CD8-positive, alpha-beta memory T cell (primary cell): ENCODE results near the gene CEP95. TPM values are rescaled to one million over a fixed set of nuclear protein-coding genes. Genes with fewer than 3 reads are reported as not detected.
"Not testable (repeated sequence)": the region's sequence is repeated elsewhere in the genome, so short reads cannot be mapped to it uniquely, and the experiment has no call there.

Experiments
- CTCF ChIA-PET: fragments of 350-600 bp; sonication (Branson Sonifier 250); formaldehyde crosslinking; loops from one replicate; lab custom pipeline; 2021; ENCODE audit warnings: antibody characterized with exemption; lab: Charles Lee
- POLR2A ChIA-PET: fragments of 350-600 bp; sonication (Branson Sonifier 250); formaldehyde crosslinking; loops from one replicate; lab custom pipeline; 2021; ENCODE audit warnings: antibody characterized with exemption; lab: Charles Lee
- DNase-seq, 5 donors: peaks; one replicate each; pipeline versions ENCODE4 v3.0.0 to v3.0.0-alpha.2; 2020 to 2022; ENCODE audit warnings: mixed read lengths in 1 of 5
- H3K27ac ChIP-seq: one replicate; pipeline ENCODE4 v1.7.0; 2013; ENCODE audit warnings: low read depth, mild to moderate bottlenecking, low read length, moderate library complexity
- H3K27me3 ChIP-seq: 2 replicates; pipeline ENCODE4 v1.7.0; 2013; ENCODE audit warnings: low read length, mild to moderate bottlenecking; ENCODE audit not compliant: insufficient read depth, poor library complexity, severe bottlenecking
- H3K36me3 ChIP-seq: 2 replicates; pipeline ENCODE4 v1.7.0; 2013; ENCODE audit warnings: mild to moderate bottlenecking, low read length, moderate library complexity; ENCODE audit not compliant: insufficient read depth
- H3K4me1 ChIP-seq: 2 replicates; pipeline ENCODE4 v1.7.0; 2013; ENCODE audit warnings: mild to moderate bottlenecking, low read length, moderate library complexity; ENCODE audit not compliant: insufficient read depth
- H3K4me3 ChIP-seq: 2 replicates; pipeline ENCODE4 v1.7.0; 2013; ENCODE audit warnings: mild to moderate bottlenecking, low read length
- H3K9me3 ChIP-seq: 2 replicates; pipeline ENCODE4 v1.7.0; 2013; ENCODE audit warnings: mild to moderate bottlenecking, low read length
- H3K27ac Mint-ChIP-seq, 8 donors: one replicate each; pipeline ENCODE4 v1.8.0; 2020 to 2021; ENCODE audit warnings: mixed read lengths in 8 of 8, mild to moderate bottlenecking in 6 of 8, inconsistent platforms in 3 of 8, moderate library complexity in 3 of 8
- H3K27me3 Mint-ChIP-seq, 2 donors: one replicate each; pipeline ENCODE4 v1.8.0; 2020 to 2021; ENCODE audit warnings: mixed read lengths in 2 of 2, mild to moderate bottlenecking in 1 of 2, moderate library complexity in 1 of 2
- H3K36me3 Mint-ChIP-seq, 3 donors: one replicate each; pipeline ENCODE4 v1.8.0; 2020 to 2021; ENCODE audit warnings: mixed read lengths in 3 of 3, inconsistent platforms in 1 of 3, mild to moderate bottlenecking in 1 of 3
- H3K4me1 Mint-ChIP-seq, 3 donors: one replicate each; pipeline ENCODE4 v1.8.0; 2020 to 2021; ENCODE audit warnings: mixed read lengths in 3 of 3, inconsistent platforms in 1 of 3, mild to moderate bottlenecking in 1 of 3
- H3K4me3 Mint-ChIP-seq, 7 donors: one replicate each; pipeline ENCODE4 v1.8.0; 2020 to 2021; ENCODE audit warnings: mixed read lengths in 7 of 7, mild to moderate bottlenecking in 6 of 7, moderate library complexity in 4 of 7, inconsistent platforms in 2 of 7
- H3K9me3 Mint-ChIP-seq, 5 donors: one replicate each; pipeline ENCODE4 v1.8.0; 2020 to 2022; ENCODE audit warnings: mixed read lengths in 5 of 5, mild to moderate bottlenecking in 3 of 5, moderate library complexity in 2 of 5, inconsistent platforms in 1 of 5
- polyA plus RNA-seq: library from polyadenylated mRNA; unstranded; fragments of 300-500 nt; fragmentation: Illumina TruSeq; gene quantifications from one replicate; pipeline ENCODE4 v1.2.3, GENCODE V29; 2021
- total RNA-seq, 2 experiments: library from RNA; stranded (reverse); gene quantifications; one replicate each; pipeline ENCODE4 v1.2.3, GENCODE V29; 2021

Gene CEP95
- total and polyA plus RNA-seq, 3 experiments from 2014 or later, result 15.7 to 43.5 (median 39.3) TPM

DNA sequence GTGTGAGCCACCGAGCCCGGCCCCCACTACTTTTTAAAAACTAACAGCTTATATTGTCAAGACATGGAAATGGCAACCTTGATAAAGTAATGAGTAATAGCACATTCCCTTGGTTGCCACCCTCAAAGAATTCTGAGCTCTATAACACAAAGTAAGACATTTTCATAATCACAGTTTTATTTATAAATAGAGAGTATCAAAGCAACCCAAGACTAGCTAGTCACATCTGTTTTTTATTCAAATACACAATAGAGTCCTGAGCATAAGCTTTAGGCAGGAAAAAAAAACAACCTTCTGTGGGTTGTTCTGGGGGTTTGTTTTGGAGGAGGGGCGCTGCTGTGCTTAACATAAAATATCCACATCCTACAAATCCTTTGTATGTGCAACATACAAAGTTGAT is 68.7 kb downstream of the CEP95 start:
- ChIA-PET POLR2A (no interaction called here), CTCF (no interaction called here)
- Histone ChIP-seq H3K4me1 (peaks cover 6% of the 10 kb centered on the region), H3K9me3 (no peaks in the 10 kb centered on the region), H3K27ac (no peak overlapping the region), H3K27me3 (no peaks in the 10 kb centered on the region), H3K4me3 (no peak overlapping the region), H3K36me3 (peaks cover 20% of the 10 kb centered on the region)
- peaks cover 4 to 56% (median 12%) of the 10 kb centered on the region in 3 donors for H3K36me3 Mint-ChIP-seq
- no peak for DNase-seq
- H3K27me3 Mint-ChIP-seq, result no peaks in the 10 kb centered on the region
- H3K27ac Mint-ChIP-seq, result no peak overlapping the region
- no peak overlapping the region for H3K4me3 Mint-ChIP-seq
- H3K4me1 Mint-ChIP-seq, result peaks cover 13 to 21% (median 15%) of the 10 kb centered on the region in 3 donors
- H3K9me3 Mint-ChIP-seq, result no peaks in the 10 kb centered on the region

DNA sequence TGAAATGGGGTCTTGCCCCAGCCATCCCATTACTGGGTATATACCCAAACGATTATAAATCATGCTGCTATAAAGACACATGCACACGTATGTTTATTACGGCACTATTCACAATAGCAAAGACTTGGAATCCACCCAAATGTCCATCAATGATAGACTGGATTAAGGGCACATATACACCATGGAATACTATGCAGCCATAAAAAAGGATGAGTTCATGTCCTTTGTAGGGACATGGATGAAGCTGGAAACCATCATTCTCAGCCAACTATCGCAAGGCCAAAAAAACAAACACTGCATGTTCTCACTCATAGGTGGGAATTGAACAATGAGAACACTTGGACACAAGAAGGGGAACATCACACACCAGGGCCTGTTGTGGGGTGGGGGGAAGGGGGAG is 70.2 kb downstream of the CEP95 start:
- H3K27ac Mint-ChIP-seq, H3K4me3 Mint-ChIP-seq, H3K9me3 ChIP-seq, H3K9me3 Mint-ChIP-seq, H3K27ac ChIP-seq, H3K4me3 ChIP-seq, H3K4me1 ChIP-seq, CTCF ChIA-PET, DNase-seq, H3K27me3 ChIP-seq, POLR2A ChIA-PET, H3K27me3 Mint-ChIP-seq: not testable (repeated sequence)
- peaks cover 20 to 31% (median 26%) of the 10 kb centered on the region in 3 donors for H3K4me1 Mint-ChIP-seq
- peaks cover 8 to 56% (median 21%) of the 10 kb centered on the region in 3 donors for H3K36me3 Mint-ChIP-seq
- H3K36me3 ChIP-seq, result peaks cover 23% of the 10 kb centered on the region

DNA sequence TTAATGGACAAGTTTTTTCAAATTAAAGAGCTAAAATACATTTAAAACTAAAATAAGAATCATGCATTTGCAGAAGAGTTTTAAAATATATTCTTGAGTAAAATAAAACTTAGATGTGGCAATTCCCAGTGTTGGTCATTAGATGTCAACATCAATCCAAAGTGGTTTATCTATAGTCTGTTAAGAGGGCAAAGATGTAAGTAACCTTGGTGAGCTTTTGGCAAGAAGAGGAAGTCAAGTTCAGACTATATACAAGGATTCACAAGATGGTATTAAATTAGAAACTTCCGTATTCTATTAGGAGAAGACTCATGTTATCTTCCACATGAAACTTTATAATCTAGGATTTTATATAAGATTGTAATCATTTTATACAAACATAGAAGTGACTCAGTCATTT is 73.1 kb downstream of the CEP95 start:
- peaks cover 8 to 68% (median 25%) of the 10 kb centered on the region in 3 donors for H3K36me3 Mint-ChIP-seq
- H3K9me3 Mint-ChIP-seq, result no peaks in the 10 kb centered on the region
- H3K27me3 Mint-ChIP-seq, result no peaks in the 10 kb centered on the region
- no peaks in the 10 kb centered on the region for H3K27me3 ChIP-seq
- DNase-seq, result no peak
- peaks cover 9 to 12% (median 11%) of the 10 kb centered on the region in 3 donors for H3K4me1 Mint-ChIP-seq
- H3K36me3 ChIP-seq, result peaks cover 32% of the 10 kb centered on the region
- H3K9me3 ChIP-seq, result no peaks in the 10 kb centered on the region
- H3K4me3 Mint-ChIP-seq, result no peak overlapping the region
- ChIA-PET CTCF (no interaction called here), POLR2A (interaction anchor here (0.6 to 1.1 kb wide), 2 partner anchors 32 to 495 kb away, joined by 4 to 5 read pairs; no protein-coding TSS in a partner anchor)
- no peak overlapping the region for H3K4me3 ChIP-seq
- H3K27ac ChIP-seq, result no peak overlapping the region
- H3K4me1 ChIP-seq, result no peaks in the 10 kb centered on the region
- H3K27ac Mint-ChIP-seq, result peak overlapping the region in 1 of 8 donors; percentile 66

DNA sequence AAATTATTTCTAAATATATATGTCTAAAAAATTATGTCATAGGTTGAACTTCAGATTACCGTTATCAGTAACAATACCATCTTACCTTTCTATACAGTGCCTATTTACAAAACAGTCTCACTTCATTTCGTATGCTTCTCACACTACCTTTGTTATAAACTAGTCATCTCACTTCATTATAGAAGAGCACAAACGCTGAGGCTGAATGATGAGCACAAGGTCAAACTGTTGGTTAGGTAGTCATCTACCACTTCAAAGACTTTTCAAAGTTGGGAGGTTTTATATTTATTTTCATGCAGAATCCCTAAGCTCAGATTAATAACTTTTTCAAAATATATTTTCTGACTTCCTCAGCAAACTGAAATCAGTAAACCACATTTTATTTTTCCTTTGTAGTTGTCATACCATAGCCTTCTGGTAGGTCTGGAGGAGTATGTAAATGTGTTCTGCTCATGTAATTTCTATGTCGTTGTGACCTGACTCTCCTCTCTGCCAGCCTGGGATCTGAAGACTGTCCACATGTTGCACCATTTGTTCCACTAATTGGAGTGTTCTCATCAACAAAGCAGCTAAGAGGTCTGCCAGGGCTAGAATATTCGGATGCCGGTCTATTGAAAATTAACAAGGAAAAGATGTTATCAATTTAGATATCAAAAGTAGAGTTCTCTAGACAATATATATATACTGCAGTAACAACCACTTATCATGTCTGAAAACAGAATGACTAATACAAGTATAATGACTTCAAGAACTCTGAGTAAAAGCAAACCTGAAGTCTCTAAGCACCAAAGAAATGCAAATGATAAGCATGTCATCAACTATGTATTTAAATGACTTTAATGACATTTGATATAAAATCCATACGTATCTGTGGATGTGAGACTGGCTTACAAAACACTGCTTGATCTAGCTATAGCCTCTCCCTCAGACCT is 73.9 kb downstream of the CEP95 start:
- Histone ChIP-seq H3K27me3 (no peaks in the 10 kb centered on the region), H3K4me3 (no peak overlapping the region), H3K27ac (no peak overlapping the region), H3K9me3 (no peaks in the 10 kb centered on the region), H3K36me3 (peaks cover 32% of the 10 kb centered on the region), H3K4me1 (no peaks in the 10 kb centered on the region)
- H3K4me1 Mint-ChIP-seq, result peaks cover 9 to 12% (median 11%) of the 10 kb centered on the region in 3 donors
- peak overlapping the region in 1 of 7 donors; percentile 0 for H3K4me3 Mint-ChIP-seq
- no peak for DNase-seq
- H3K27me3 Mint-ChIP-seq, result no peaks in the 10 kb centered on the region
- POLR2A ChIA-PET, result no interaction called here
- CTCF ChIA-PET, result no interaction called here
- H3K27ac Mint-ChIP-seq, result peak overlapping the region in 7 of 8 donors; percentile 17 to 75 (median 39)
- H3K36me3 Mint-ChIP-seq, result peaks cover 8 to 66% (median 25%) of the 10 kb centered on the region in 3 donors
- H3K9me3 Mint-ChIP-seq, result no peaks in the 10 kb centered on the region

DNA sequence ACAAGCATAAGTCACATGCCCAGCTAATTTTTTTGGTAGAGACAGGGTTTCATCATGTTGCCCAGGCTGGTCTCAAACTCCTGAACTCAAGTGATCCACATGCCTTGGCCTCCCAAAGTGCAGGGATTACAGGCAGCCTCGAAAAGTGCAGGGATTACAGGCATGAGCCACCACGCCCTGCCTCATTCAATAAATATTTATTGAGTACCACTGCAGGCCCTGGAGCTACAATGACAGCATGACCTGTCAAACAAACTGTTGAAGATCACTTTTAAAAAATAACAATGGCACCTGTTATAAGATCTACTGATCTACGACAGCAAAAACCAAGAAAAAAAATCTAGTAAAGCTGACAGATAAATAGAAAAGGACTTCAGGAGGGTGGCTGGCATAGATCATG is 76.3 kb downstream of the CEP95 start:
- H3K27ac ChIP-seq, result no peak overlapping the region
- peaks cover 7 to 12% (median 11%) of the 10 kb centered on the region in 3 donors for H3K4me1 Mint-ChIP-seq
- no peaks in the 10 kb centered on the region for H3K27me3 Mint-ChIP-seq
- H3K4me1 ChIP-seq, result no peaks in the 10 kb centered on the region
- peak overlapping the region in 1 of 8 donors; percentile 69 for H3K27ac Mint-ChIP-seq
- no peak overlapping the region for H3K4me3 ChIP-seq
- no peaks in the 10 kb centered on the region for H3K9me3 Mint-ChIP-seq
- POLR2A ChIA-PET, result no interaction called here
- no peaks in the 10 kb centered on the region for H3K9me3 ChIP-seq
- DNase-seq, result no peak
- no peaks in the 10 kb centered on the region for H3K27me3 ChIP-seq
- no peak overlapping the region for H3K4me3 Mint-ChIP-seq
- H3K36me3 Mint-ChIP-seq, result peaks cover 4 to 58% (median 20%) of the 10 kb centered on the region in 3 donors
- CTCF ChIA-PET, result no interaction called here
- H3K36me3 ChIP-seq, result peaks cover 32% of the 10 kb centered on the region

DNA sequence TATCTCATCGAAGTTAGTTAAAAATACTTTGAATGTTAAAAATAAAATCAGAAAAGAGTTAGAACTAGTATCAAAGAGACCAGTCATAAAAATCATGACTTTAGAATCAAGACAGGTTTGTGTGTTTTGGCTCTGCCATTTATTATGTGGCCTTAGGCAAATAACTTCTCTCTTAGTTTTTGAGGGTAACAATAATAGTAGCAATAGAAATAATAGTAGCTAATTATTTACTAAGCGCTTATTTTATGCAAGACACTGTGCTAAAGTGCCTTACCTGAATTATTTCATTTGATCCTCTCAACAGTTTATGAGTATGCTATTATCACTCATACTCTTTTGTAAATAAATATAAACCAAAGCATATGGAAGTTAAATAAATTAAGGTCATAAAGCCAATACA is 78.4 kb downstream of the CEP95 start:
- peaks cover 23% of the 10 kb centered on the region for H3K36me3 ChIP-seq
- H3K9me3 ChIP-seq, result no peaks in the 10 kb centered on the region
- no peak overlapping the region for H3K27ac ChIP-seq
- Mint-ChIP-seq H3K36me3 (peaks cover 4 to 54% (median 15%) of the 10 kb centered on the region in 3 donors), H3K27ac (no peak overlapping the region), H3K4me3 (no peak overlapping the region), H3K4me1 (peaks cover 8 to 12% (median 11%) of the 10 kb centered on the region in 3 donors), H3K27me3 (no peaks in the 10 kb centered on the region), H3K9me3 (no peaks in the 10 kb centered on the region)
- DNase-seq, result no peak
- H3K27me3 ChIP-seq, result no peaks in the 10 kb centered on the region
- H3K4me1 ChIP-seq, result no peaks in the 10 kb centered on the region
- H3K4me3 ChIP-seq, result no peak overlapping the region
- CTCF ChIA-PET, result no interaction called here
- POLR2A ChIA-PET, result no interaction called here

Other genes starting within 250 kb of the CEP95 start
- gene TEX2, start 243.7 kb upstream of the CEP95 start, total RNA-seq, result 10 to 100 TPM; 21.9 to 22.0 TPM
- gene TEX2, start 243.7 kb upstream of the CEP95 start, polyA plus RNA-seq, result 6.5 TPM
- 10 to 100 TPM; 42.7 to 45.7 TPM for gene PECAM1, start 116.1 kb upstream of the CEP95 start, total RNA-seq
- gene PECAM1, start 116.1 kb upstream of the CEP95 start, polyA plus RNA-seq, result 130 TPM
- gene MILR1, start 57.9 kb upstream of the CEP95 start, total RNA-seq, result under 1 TPM; 0.66 to 0.69 TPM
- not detected for gene MILR1, start 57.9 kb upstream of the CEP95 start, polyA plus RNA-seq
- gene POLG2, start 9.9 kb upstream of the CEP95 start, total RNA-seq, result 10 to 100 TPM; 26.4 to 26.5 TPM
- gene POLG2, start 9.9 kb upstream of the CEP95 start, polyA plus RNA-seq, result 5.3 TPM
- gene DDX5, start 688 bp upstream of the CEP95 start, total RNA-seq, result 100 to 1,000 TPM; 855 to 861 TPM
- 1,275 TPM for gene DDX5, start 688 bp upstream of the CEP95 start, polyA plus RNA-seq
- gene SMURF2, start 155.3 kb downstream of the CEP95 start, total RNA-seq, result 10 to 100 TPM; 18.9 to 19.0 TPM
- 7.8 TPM for gene SMURF2, start 155.3 kb downstream of the CEP95 start, polyA plus RNA-seq